ENCODE data around the gene ANKRD63.

Gene ANKRD63

GRCh38 chr15:40279437-40280141, 3.3 kb downstream of the ANKRD63 start:
- DNase-seq (ENCODE audit: low spot score): peak; percentile 19

GRCh38 chr15:40278026-40278425, 4.8 kb downstream of the ANKRD63 start:
- no peak for DNase-seq (ENCODE audit: low spot score)

GRCh38 chr15:40277471-40277870, 5.4 kb downstream of the ANKRD63 start:
- DNase-seq (ENCODE audit: low spot score): no peak

GRCh38 chr15:40276927-40277326, 5.9 kb downstream of the ANKRD63 start:
- DNase-seq (ENCODE audit: low spot score): no peak

- DNase-seq (ENCODE audit: low spot score): no peak
Observed at GRCh38 chr15:40275954-40276353, 6.9 kb downstream of the ANKRD63 start.

GRCh38 chr15:40275523-40275922, 7.3 kb downstream of the ANKRD63 start:
- no peak for DNase-seq (ENCODE audit: low spot score)

GRCh38 chr15:40274350-40275274, 8.3 kb downstream of the ANKRD63 start:
- peak; percentile 37 for DNase-seq (ENCODE audit: low spot score)

GRCh38 chr15:40273428-40273827, 9.4 kb downstream of the ANKRD63 start:
- DNase-seq (ENCODE audit: low spot score): no peak

- no peak for DNase-seq (ENCODE audit: low spot score)
Observed at GRCh38 chr15:40272485-40273056, 10.3 kb downstream of the ANKRD63 start.

GRCh38 chr15:40271685-40272484, 11.0 kb downstream of the ANKRD63 start:
- DNase-seq (ENCODE audit: low spot score): no peak

GRCh38 chr15:40270246-40270995, 12.4 kb downstream of the ANKRD63 start:
- no peak for DNase-seq (ENCODE audit: low spot score)

- DNase-seq (ENCODE audit: low spot score): no peak
Observed at GRCh38 chr15:40269604-40270003, 13.3 kb downstream of the ANKRD63 start.

GRCh38 chr15:40267670-40268069, 15.2 kb downstream of the ANKRD63 start:
- DNase-seq (ENCODE audit: low spot score): no peak

- peak; percentile 18 for DNase-seq (ENCODE audit: low spot score)
Observed at GRCh38 chr15:40266828-40267304, 16.0 kb downstream of the ANKRD63 start.

- DNase-seq (ENCODE audit: low spot score): no peak
Observed at GRCh38 chr15:40265875-40266274, 17.0 kb downstream of the ANKRD63 start.

- no peak for DNase-seq (ENCODE audit: low spot score)
Observed at GRCh38 chr15:40265355-40265754, 17.5 kb downstream of the ANKRD63 start.

- DNase-seq (ENCODE audit: low spot score): no peak
Observed at GRCh38 chr15:40264321-40265153, 18.3 kb downstream of the ANKRD63 start.

- DNase-seq (ENCODE audit: low spot score): no peak
Observed at GRCh38 chr15:40263024-40263754, 19.7 kb downstream of the ANKRD63 start.

GRCh38 chr15:40259021-40259420, 23.8 kb downstream of the ANKRD63 start:
- no peak for DNase-seq (ENCODE audit: low spot score)

- DNase-seq (ENCODE audit: low spot score): no peak
Observed at GRCh38 chr15:40258544-40258943, 24.3 kb downstream of the ANKRD63 start.

All from COLO829 (cell line).